HG02642 (cell line): ENCODE measurements around the gene NCKIPSD.

ENCODE experiments used
- ATAC-seq: cut with Tn5 transposase; IDR thresholded peaks from one replicate; pipeline ENCODE4 v1.9.1; 2021; ENCODE audit warnings: mild to moderate bottlenecking; ENCODE audit not compliant: unreplicated experiment, poor library complexity

NCKIPSD gene

DNA sequence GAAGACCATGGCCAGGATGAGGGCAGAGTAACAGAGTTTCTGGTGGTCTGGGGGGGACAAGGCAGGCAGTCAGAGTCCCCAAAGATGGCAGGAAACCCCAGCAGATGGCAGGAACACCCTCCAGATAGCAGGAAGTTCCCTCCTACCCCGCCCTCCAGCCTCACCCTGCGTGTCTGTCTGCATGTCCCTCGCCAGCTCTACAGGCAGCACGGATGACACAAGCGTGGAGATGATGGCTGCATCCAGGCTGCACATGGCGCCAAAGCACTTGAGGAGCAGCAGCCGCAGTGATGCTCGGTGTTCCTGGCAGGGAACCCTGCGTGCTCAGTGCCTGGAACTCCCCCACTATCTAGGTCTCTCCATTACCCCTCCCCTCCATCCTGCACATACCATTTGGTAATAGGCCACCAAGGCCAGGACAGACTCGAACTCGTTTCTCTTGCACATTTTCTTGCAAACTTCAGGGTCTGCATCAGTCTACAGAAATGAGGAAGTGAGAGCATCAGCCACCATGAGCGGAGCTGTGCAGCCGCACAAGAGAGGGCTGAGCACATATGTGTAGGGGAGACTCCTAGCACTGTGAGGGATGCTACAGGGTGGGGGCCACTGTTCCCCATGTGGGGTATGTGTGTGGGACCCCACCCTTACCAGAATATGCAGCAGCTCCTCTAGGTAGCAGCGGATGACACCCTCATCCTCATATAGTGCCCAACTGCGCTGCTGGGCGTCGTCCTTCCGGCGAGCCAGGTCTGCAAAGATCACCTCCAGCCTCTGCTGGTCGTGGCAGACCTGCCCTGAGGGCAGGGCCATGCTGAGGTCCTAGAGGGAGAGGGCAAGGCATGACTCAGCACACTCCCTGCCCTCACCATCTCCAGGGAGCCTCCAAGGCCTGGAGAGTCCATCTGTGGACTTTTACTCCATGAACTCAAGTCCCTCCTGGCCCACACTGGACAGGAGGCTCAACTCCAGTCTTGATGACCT, 6.0 kb downstream of the NCKIPSD start:
- ATAC-seq = no peak

DNA sequence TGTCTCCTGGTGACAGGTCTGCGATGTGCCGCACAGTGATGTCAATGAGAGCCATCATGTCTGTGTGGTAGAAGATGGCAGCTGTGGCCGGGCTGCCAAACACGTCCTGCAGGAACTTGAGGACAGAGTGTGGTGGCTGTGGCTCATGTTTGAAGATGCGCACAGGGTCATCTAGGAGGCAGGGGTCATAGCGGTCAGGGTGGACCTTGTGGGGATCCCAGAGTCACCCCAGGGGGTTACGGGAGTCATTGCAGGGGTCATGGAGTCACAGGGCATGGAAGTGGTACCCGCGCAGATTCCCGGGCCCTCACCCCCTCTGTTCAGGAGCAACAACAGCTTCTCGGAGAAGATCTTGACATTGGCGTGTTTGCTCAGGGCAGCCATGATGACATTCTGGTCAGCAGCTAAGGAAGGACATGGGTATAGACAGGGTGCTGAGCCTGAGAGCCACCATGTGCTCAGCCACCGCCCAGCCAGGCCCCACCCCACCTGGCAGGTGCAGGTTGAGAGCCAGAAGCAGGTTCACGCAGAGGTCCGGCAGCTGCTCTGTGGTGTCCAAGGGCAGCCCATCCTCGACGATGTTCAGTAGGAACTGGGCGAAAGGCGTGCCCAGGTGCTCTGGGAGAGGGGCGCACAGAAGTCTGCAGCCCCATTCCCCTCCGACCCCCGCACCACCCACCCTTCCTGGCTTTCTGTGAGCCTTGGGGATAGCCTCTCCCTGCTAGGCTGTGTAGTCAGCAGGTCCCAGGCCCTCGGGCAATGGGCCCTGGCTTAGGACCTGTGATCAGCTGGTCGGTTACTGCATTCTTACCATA, 6.9 kb downstream of the NCKIPSD start:
- ATAC-seq = no peak

DNA sequence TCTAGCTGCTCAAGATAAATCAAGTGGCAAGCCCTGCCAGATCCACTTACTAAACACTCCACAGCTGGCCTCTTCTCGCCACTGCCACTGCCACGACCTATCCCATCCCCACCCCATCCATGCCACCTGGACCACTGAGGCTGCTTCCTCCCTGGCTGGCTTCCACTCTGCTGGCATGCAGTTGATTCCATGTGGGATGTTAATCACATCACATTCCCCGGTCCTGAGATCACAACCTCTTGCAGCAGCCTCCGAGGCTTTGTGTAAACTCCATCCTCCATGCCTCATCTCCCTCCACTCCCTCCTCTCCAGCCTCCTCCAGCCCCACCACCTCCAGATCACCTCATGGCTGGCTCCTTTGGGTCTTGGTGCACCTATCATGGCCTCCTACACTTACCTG, 7.7 kb downstream of the NCKIPSD start:
- no peak for ATAC-seq

DNA sequence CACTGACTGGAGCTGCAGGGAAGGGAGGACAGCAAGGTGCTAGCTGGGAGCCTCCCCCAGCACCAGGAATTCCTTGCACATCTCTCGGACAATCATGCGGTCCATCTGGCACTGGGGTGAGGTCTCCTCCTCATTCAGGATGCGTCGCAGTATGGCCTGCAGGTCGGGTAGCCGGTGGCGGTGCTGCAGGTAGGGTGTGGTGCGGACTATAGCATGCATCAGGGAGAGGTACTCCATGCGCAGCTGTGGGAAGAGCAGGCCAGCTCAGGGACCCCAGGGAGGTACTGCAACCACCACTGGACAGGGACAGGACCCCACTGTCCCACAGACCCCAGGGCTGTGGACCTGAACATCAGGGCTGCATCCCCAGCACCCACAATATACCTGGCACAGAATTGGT, 11.2 kb downstream of the NCKIPSD start:
- no peak for ATAC-seq

DNA sequence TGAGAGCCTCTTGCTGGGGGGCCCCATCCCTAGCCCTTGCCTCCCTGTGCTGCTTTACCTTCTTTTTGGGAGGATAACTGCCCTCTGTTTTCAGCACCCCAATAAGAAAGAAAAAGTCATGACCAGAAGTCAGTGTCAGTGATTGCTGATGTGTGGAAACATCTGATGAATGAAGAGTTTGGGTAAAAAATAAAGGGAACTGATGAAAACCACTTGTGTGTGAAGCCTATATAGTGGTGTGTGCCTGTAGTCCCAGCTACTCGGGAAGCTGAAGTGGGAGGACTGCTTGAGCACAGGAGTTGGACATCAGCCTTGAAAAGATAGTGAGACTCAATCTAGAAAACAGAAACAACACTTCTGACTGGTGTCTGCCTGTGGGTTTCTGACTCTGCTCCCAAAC, 13.2 kb downstream of the NCKIPSD start:
- no peak for ATAC-seq

DNA sequence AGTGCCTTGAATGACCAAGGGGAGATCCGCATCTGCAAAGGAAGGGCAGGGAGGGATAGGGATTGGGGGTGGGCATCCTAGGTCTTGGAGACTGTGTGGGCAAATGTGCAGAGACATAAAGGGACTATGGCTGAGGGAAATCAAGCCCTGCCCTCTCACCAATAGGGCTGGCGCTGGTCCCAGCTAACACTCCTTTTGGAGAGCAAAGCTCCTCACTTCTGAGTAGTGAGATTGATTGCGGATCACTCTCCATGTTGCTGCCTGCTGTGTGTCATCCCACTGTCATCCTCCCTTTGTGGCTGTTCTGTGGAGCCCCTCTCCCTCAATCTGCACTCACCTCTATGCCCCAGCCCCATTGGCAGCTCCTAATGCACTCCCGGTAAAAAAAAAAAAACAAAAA, 20.8 kb downstream of the NCKIPSD start:
- no peak for ATAC-seq

DNA sequence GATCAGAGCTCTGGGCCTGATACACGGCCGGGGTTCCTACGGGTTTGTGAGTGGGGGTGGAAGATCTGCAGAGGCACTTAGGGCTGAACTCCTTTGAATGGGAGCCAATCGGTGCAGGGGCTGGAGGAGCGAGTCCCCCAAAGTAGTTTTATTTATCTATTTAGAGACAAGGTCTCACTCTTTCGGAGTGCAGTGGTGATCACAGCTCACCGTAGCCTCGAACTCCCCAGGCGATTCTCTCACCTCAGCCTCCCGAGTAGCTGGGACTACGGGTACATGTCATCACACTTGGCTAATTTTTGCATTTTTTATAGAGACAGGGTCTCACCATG, 21.4 kb downstream of the NCKIPSD start:
- ATAC-seq = no peak

DNA sequence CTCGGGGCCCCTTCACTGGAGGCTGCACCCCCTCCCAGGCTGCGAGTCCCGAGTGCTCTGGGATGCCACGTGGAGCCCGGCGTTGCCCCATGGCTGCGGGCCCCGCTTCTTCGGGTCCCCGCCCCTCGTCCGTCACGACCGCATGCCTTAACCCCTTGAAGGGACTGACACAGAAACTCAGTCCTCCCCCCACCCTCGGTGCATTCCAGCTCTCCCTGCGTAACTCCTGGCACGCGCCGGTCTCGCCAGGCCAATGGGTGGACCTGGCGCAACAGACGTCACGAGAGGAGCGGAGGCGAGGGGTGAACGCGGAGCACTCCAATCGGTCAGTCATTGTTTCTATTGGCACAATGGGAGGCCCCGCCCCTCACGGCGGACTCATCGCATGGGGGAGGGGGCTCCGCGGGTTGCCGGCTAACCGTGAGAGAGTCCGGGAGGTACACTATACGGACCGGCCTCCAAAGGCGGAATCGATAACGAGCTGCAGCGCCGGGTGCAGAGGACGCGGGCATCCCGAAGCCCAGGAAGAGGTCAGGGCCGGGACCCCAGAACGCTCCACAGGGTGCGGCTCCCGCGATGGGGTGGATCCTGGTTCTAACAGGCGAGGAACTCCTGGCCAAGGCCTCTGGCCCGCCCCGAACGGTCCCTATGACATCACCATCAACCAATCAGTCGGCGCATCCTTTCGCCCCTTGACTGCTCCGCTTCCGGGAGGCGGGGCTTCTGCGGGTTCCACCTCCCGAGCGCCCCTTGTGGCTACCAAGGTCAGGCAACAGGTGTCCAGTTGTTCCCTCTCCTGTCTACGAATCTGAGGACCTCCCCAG, 22.0 kb downstream of the NCKIPSD start:
- ATAC-seq = peak; percentile 87

DNA sequence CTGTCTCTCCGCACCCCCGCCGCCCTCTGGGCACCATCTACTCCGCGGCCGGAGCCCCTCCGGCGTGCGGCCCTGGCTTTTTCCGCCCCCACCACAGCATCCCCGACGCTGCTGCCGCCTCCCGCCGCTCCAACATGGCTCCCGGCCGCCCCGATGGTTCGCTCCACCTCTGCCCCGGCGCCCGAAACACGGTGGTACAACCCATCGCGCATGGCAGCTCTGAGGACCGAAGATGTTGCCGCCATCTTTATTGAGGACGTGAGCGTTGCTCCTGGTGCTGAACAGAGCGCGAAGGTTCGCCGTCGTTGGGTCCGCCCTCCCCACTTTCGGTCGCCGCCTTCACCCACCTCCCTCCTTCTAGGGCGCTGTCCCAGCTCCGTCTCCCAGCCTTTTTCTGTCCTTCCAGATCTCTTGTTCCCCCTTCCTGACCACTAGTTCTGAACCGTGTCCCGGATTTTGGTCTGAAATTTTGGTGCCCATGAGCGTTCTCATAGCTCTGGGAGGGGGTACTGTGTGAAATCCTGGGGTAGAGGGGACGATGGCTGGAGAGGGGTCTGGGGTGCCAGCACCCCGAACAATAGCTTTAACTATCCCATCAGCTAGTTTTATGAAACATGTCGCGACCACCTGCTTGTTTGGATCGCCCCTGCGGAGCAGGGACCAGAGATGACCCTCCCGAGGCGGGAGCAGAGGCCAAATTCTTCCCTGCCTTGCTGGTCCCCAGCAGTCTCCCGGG, 22.8 kb downstream of the NCKIPSD start, which contains the start of gene CELSR3:
TSS of gene CELSR3 (minus strand) at position 134 of the 736 bp plus-strand sequence. CDS start 252 bp downstream, outside the sequence.
- no peak for ATAC-seq

DNA sequence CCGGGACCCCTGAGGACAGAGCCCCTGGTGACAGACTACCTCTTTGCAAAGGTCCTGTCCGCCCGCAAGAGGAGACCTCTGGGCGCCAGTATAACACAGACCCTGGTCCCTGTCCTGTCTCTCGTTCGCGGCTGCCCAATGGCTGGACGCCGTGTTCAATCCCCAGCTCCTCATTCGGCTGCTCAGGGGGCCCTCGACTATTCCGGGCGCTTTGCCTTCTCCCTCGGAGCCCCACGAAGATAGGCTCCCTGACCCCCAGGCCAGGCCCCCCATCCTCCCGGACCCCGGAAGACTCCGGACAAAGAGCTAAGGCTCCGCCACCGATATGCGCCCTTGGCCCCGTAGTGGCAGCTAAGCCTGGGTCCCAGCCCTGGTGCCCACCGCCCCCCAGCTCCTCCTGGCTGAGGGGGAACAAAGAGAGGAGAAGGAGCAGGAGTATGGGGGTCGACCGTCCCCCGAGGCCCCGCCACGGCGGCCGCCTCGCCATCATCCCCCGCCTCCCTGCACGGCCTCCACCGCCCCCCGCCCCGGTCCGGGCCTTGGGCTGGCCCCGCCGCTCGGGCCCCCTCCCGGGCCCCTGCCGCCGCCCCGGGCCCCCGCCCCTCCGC, 23.5 kb downstream of the NCKIPSD start:
- no peak for ATAC-seq

DNA sequence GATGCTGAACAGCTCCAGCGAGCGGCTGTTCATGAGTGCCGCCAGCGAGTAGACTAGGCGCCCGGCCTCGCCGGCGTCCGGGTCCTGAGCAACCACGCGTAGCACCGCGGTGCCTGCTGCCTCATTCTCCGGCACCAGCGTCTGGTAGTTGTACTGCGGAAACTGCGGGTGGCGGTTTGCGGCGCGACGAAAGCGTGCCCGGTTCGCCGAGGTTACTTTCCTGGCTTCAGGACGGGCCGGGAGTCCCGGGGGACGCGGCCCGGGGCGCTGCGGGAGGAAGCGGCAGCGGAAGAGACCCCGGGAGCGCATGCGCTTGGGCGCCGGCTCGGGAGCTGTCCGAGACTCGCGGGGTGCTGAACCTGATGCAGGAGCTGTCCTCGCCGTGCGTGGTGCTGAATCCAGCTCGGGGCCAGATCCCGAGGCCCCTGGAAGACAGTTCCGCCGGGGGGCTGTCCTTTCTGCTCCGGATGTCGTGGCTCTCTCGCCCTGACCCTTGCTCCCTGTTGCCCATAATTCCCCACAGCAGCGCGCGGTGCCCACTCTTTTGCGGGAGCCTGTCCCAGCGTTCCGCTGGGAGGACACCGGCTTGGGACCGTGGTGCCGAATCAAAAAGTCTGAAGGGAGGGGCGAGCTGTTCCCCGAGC, 24.1 kb downstream of the NCKIPSD start:
- ATAC-seq = no peak

DNA sequence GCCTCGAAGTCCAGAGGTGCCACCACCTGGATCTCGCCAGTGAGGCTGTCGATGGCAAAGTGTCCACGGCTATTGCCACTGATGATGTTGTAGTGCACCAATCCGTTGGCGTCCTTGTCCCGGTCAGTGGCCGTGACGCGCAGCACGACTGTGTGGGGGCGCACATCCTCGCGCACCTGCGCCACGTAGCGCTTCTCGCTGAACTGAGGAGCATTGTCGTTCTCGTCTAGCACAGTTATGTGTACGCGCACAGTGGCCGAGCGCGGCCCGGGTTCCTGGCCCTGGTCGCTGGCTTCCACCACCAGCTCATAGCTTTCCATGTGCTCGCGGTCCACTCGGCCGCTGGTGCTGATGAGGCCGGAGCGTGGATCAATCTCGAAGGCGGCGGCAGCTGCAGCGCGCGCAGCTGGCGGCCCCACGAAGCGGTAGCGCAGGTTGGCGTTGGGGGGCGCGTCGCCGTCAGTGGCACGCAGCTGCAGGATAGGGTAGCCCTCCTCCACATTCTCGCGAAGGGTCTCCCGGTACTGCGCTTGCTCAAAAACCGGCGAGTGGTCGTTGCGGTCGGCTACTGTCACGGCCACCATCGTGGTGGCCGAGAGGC, 24.8 kb downstream of the NCKIPSD start:
- no peak for ATAC-seq

DNA sequence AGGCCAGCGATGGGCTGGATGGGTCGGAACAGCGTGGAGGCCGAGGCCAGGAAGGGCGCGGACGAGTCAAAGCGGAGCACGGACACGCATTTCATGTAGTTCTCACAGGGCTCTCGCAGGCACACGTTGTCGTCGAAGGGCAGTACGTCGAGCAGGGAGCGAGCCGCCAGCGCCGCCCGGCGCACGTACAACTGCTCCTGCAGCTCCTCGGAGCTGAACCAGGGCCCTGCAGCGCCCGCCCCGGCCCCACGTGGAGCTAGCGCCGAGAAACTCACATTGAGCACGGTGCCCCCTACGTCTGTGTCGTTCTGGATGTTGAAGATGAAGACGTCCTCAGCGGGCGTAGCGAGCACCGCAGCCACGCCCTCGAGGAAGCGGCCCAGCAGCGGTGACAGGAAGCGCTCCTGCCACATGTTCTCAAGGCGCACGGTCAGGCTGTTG, 28.9 kb downstream of the NCKIPSD start:
- ATAC-seq = no peak

DNA sequence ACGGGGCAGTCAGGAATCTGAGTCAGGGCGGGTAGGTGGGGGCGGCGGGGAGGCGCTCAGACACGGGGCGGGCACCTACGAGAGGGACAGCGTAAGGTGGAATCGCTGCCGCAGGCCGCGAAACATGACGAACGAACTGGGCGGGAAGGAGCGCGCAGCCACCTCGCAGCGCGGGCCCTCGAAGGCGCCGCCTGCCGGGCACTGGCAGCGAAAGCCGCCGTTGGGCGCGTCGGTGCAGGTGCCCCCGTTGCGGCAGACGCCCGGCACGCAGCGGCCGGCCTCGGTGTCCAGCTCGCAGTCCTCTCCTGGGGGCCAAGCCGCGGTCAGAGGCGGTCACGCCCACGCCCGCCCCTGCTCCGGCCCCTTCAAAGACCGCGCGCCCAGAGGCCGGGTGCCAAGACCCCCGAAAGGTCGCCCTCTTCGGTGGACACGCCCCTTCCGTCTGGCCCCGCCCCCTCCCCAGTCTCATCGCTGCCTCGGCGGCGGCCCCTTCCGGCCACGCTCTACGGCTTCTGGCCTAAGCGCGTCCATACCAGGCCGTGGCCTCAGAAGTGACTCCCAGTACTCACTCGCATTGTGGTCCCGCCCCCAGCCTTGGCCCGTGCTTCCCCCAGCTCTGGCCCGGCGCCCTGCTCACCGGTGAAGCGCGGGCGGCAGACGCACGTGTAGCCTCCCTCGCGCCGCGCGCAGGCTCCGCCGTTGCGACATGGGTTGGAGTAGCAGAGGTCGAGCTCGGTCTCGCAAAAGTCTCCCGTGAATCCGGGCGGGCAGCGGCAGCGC, 29.5 kb downstream of the NCKIPSD start:
- ATAC-seq = peak; percentile 59

DNA sequence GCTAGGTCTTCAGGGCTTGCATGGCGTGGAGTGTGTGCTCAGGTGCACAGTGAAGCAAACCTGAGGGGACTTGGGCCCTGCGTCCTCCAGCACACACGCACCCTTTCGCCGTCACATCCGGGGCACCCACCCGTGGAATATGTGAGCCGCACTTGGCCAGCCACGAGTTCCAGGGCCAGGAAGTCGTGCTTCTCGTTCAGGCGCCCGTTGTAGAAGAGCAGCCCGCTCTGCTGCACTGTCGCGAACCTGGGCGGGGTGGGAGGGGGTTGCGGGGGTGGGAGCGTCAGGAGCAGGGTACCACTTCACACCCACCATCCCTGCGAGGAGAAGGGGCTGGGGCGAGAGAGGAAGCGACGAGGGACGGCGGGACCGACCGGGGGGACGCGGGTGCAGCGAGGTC, 30.1 kb downstream of the NCKIPSD start:
- no peak for ATAC-seq

DNA sequence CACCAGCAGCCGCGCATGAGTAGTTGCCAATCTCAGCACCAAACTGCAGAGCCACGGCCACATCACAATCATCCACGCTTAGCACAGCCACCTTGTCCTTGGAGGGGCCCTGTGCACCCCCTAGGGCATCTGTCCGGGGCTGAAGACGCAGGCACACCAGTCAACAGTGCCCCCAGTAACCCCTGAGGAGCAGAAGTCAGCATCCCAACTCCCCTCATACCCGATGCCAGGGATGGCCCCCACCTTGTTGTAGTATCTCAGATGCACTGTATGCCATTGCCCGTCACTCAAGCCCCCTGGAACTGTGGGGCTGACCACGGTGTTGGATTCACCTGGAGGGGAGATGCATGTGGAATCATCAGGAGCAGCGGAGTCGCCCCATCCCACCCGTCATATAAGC, 30.7 kb downstream of the NCKIPSD start:
- no peak for ATAC-seq

DNA sequence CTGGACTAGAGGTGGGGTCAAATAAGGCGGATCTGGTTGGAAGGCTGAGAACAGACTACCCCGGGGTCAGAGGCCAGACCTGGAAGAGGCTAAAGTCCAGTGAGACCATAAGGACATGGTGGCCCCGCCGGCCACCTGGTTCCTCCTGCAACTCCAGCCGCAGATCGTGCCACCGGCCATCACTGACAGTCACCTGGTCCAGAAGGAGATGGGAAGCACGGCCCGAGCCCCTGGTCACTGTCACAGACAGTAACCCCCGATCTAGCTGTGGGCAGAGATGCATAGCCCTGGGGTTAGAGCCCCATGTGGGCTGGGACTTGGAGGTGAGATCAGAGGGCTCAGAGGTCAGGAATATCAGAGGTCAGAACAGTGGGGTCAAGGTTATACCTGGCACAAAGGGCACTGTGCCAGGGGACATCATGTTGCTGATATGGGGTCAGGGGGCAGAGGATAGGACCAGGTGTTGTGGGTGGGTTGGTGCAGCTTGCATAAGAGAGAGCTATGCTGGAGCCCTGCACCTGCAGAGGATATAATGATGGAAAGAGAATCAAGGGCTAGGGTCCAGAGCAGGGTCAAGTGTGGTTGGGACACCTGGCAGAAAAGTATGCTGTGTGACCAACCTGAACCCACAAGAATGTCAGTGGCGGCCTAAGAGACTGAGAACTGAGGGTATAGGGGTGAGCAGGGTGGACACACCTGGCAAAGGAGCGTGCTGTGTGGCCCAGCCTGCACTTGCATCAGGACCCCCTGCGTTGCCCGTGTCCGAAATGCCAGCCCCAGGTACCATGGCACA, 32.6 kb downstream of the NCKIPSD start:
- ATAC-seq = no peak
